Upper lobe of left lung (tissue), 4 donors: Measurements from ENCODE around the gene ANK3.

ENCODE experiments used
- EP300 ChIP-seq, 4 donors: sonication (generic); formaldehyde crosslinking; IDR thresholded peaks; one replicate each; pipeline ENCODE4 v1.5.1; 2017; ENCODE audit warnings: antibody characterized with exemption in 4 of 4, control low read depth in 2 of 4
- POLR2A ChIP-seq, 4 donors: fragments of 450-650 bp; IDR thresholded peaks; one replicate each; pipeline ENCODE4 v1.5.1; 2016 to 2017; ENCODE audit warnings: antibody characterized with exemption in 4 of 4, mild to moderate bottlenecking in 2 of 4
- POLR2AphosphoS5 ChIP-seq, 2 donors: sonication (generic); formaldehyde crosslinking; IDR thresholded peaks; one replicate each; pipeline ENCODE4 v1.5.1; 2017; ENCODE audit warnings: antibody characterized with exemption in 2 of 2
- TF ChIP-seq, protein P1 (sequence below), 6 experiments: fragments of 450-650 bp in 4 of 6; fragments of 200-600 bp in 2 of 6; sonication (generic) in 2 of 6; IDR thresholded peaks; one replicate each; pipeline ENCODE4 v1.5.1; 2016 to 2019; ENCODE audit warnings: antibody characterized with exemption in 6 of 6

DNA sequence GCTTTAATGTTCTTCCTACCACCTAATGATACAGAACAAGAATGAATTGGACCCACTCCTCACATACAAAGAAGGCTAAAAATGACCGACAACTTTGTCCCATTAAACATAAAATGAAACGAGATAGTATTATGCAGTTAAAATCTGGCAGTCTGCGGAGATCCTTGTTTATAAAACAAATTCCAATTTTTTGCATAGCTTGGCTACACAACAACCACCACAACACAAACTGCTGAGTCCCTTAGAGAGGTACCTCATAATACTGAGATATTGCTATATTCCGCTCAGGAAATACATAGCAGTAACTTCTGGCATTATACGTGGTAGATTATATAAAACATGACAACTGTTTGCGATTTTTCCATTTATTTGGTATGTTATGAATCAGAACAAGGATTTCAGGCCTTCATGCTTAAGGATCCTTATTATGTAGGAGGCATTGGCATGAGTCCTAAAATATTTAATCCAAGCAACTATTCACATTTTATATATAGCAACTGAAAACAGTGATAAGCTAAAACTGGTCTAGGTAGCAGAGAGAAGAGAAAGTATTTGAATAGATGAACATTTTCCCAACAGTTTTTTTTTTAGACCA is 96.0 kb downstream of the ANK3 start:
- TF ChIP-seq, protein P1, sequence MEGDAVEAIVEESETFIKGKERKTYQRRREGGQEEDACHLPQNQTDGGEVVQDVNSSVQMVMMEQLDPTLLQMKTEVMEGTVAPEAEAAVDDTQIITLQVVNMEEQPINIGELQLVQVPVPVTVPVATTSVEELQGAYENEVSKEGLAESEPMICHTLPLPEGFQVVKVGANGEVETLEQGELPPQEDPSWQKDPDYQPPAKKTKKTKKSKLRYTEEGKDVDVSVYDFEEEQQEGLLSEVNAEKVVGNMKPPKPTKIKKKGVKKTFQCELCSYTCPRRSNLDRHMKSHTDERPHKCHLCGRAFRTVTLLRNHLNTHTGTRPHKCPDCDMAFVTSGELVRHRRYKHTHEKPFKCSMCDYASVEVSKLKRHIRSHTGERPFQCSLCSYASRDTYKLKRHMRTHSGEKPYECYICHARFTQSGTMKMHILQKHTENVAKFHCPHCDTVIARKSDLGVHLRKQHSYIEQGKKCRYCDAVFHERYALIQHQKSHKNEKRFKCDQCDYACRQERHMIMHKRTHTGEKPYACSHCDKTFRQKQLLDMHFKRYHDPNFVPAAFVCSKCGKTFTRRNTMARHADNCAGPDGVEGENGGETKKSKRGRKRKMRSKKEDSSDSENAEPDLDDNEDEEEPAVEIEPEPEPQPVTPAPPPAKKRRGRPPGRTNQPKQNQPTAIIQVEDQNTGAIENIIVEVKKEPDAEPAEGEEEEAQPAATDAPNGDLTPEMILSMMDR (IDR thresholded peaks at IDR 0.05), result no peak
- TF ChIP-seq POLR2AphosphoS5 (IDR thresholded peaks at IDR 0.05) (no peak), EP300 (IDR thresholded peaks at IDR 0.05) (no peak), POLR2A (IDR thresholded peaks at IDR 0.05) (no peak)
